Tibial nerve (tissue), 4 donors: ENCODE measurements around the gene CPA4. TPM values are rescaled to one million over a fixed set of nuclear protein-coding genes. Genes with fewer than 3 reads are reported as not detected.

Source experiments
- DNase-seq, 2 donors: peaks; one replicate each; pipeline ENCODE4 v3.0.0-alpha.2; 2019; ENCODE audit warnings: low spot score in 2 of 2
- H3K27ac ChIP-seq, 4 donors: fragments of 200-600 bp; sonication (generic) in 3 of 4; one replicate each; pipeline ENCODE4 v1.5.1; 2017 to 2019; ENCODE audit warnings: mild to moderate bottlenecking in 1 of 4
- H3K27me3 ChIP-seq, 2 donors: fragments of 200-600 bp; sonication (generic) in 1 of 2; one replicate each; pipeline versions ENCODE4 v1.5.1 to v1.6.0; 2017 to 2019
- H3K36me3 ChIP-seq, 3 donors: fragments of 200-600 bp; sonication (generic); one replicate each; pipeline ENCODE4 v1.5.1; 2018 to 2019
- H3K4me1 ChIP-seq, 4 donors: fragments of 200-600 bp; sonication (generic) in 3 of 4; one replicate each; pipeline ENCODE4 v1.5.1; 2017 to 2019
- H3K4me3 ChIP-seq, 4 donors: fragments of 200-600 bp; sonication (generic) in 3 of 4; one replicate each; pipeline ENCODE4 v1.5.1; 2017 to 2019; ENCODE audit warnings: mild to moderate bottlenecking in 1 of 4, moderate library complexity in 1 of 4
- H3K9me3 ChIP-seq, 4 donors: fragments of 200-600 bp; sonication (generic) in 3 of 4; one replicate each; pipeline ENCODE4 v1.5.1; 2017 to 2019
- EP300 ChIP-seq, 2 donors: sonication (generic); formaldehyde crosslinking; IDR thresholded peaks; one replicate each; pipeline ENCODE4 v1.6.1; 2017; ENCODE audit warnings: antibody characterized with exemption in 2 of 2, mild to moderate bottlenecking in 1 of 2
- POLR2A ChIP-seq, 2 donors: fragments of 450-650 bp; IDR thresholded peaks; one replicate each; pipeline ENCODE4 v1.6.1; 2017; ENCODE audit warnings: antibody characterized with exemption in 2 of 2, mild to moderate bottlenecking in 2 of 2, moderate library complexity in 2 of 2
- WGBS, 2 donors: methylation state at CpG; one replicate each; pipeline ENCODE4 v1.1.5; 2018; 5-methylcytosine and 5-hydroxymethylcytosine counted together
- total RNA-seq, 4 donors: library from RNA; depleted of rRNA; stranded (reverse); fragments of >200 nt; gene quantifications; one replicate each; pipeline ENCODE4 v1.1.0, GENCODE V29; 2016
- TF ChIP-seq, protein P1 (sequence below), 5 experiments: fragments of 200-600 bp in 3 of 5; fragments of 450-650 bp in 2 of 5; sonication (generic) in 3 of 5; IDR thresholded peaks; one replicate each; pipeline ENCODE4 v1.5.1; 2016 to 2019; ENCODE audit warnings: antibody characterized with exemption in 5 of 5, mild to moderate bottlenecking in 3 of 5, moderate library complexity in 2 of 5

Gene CPA4
- total RNA-seq, 4 donors from 2014 or later: 5.4 TPM; not detected in 3

DNA sequence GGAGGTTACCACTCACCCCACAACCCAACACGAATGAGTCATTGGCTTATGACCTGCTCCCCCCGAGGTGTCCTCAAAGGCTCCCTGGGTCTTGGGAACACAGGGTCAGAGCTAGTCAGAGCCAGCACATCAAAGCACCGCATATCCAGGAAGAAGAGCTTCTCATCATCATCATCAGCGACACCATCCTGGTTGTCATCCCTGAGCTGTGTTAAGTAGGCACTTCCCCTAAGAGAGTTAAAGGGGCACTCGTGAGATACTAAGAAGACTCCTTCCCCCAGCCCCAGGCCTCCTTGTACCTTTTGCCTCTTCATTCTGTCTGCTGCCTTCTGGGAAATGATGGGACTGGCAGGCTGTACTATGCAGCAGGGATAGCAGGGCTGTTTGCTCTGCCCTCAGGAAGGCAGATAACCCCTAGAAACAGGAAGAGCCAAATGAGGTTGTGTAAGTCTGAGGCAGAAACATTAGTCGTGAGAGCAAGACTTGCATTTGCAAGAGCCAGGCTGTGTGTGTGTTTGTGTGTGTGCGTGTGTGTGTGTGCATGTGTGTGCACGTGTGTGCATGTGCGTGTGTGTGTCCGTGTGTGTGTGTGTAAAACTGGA, 76.2 kb downstream of the CPA4 start:
- no peak for DNase-seq
- peak overlapping the region in 1 of 4 donors; percentile 8 for H3K27ac ChIP-seq
- peaks cover 0 to 62% (median 21%) of the 10 kb centered on the region in 4 donors for H3K4me1 ChIP-seq
- 35 to 50% methylated on average over 10 of the region's 10 CpGs for WGBS, 2 donors
- H3K36me3 ChIP-seq: no peaks in the 10 kb centered on the region
- H3K27me3 ChIP-seq: no peaks in the 10 kb centered on the region
- no peaks in the 10 kb centered on the region for H3K9me3 ChIP-seq
- TF ChIP-seq POLR2A (IDR thresholded peaks at IDR 0.05) (no peak), EP300 (IDR thresholded peaks at IDR 0.05) (no peak)
- TF ChIP-seq, protein P1, sequence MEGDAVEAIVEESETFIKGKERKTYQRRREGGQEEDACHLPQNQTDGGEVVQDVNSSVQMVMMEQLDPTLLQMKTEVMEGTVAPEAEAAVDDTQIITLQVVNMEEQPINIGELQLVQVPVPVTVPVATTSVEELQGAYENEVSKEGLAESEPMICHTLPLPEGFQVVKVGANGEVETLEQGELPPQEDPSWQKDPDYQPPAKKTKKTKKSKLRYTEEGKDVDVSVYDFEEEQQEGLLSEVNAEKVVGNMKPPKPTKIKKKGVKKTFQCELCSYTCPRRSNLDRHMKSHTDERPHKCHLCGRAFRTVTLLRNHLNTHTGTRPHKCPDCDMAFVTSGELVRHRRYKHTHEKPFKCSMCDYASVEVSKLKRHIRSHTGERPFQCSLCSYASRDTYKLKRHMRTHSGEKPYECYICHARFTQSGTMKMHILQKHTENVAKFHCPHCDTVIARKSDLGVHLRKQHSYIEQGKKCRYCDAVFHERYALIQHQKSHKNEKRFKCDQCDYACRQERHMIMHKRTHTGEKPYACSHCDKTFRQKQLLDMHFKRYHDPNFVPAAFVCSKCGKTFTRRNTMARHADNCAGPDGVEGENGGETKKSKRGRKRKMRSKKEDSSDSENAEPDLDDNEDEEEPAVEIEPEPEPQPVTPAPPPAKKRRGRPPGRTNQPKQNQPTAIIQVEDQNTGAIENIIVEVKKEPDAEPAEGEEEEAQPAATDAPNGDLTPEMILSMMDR (IDR thresholded peaks at IDR 0.05): no peak
- H3K4me3 ChIP-seq: no peak overlapping the region

DNA sequence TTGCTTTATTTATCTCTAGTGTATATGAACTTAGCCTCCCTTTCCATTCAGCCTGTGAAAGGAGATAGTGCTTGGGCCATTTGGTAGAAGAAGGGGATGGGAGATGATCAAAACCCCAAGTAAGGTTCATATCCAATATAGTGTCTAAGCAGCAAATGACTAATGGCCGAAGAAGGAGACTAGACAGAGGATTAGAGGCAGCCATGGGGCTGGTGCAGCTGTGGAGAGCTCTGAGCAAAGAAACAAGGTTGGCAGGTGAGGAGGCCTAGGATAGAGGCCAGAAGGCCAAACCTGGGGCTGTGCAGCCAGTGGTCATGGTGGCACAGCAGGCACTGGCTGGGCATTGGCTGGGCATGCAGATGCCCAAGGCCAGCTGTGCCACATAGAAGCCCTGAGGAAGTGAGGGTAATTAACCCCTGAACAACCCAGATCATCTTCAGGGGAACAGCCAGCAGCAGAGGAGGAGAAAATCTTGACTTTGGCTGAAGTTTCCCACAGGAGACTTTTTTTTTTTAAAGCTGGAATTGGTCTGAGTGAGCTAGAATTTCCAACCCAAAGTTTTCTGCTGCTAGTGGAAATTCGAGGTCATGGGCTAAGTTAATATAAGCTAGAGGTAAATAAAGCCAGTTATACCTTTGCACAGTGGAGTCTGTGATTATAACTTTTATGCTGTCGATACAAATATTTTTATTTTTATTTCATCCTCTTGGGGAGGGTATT, 77.0 kb downstream of the CPA4 start:
- H3K4me1 ChIP-seq: peaks cover 0 to 62% (median 22%) of the 10 kb centered on the region in 4 donors

DNA sequence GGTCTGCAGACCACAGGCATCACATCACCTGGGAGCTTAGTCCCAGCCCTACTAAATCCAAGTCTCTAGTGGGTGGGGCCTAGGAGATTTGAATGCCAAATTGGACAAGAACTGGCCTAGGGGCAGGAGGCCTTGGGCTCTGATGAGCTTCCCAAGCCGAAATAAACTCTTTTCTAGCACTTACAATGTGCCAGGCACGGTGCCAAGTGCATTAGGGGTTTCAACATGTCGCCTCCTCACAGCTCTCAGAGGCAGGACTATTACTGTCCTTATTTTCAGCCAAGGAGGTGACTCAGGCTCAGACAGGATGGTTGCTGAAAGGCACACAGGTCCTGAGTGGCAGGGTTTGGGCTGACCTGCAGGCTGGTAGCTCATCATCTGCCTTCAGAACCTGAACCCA, 78.1 kb downstream of the CPA4 start:
- Histone ChIP-seq H3K27me3 (no peaks in the 10 kb centered on the region), H3K9me3 (peaks cover 0 to 3% (median 0%) of the 10 kb centered on the region in 4 donors), H3K36me3 (no peaks in the 10 kb centered on the region), H3K27ac (peak overlapping the region in 1 of 4 donors; percentile 71), H3K4me1 (peaks cover 0 to 54% (median 22%) of the 10 kb centered on the region in 4 donors), H3K4me3 (no peak overlapping the region)
- no peak for TF ChIP-seq POLR2A (IDR thresholded peaks at IDR 0.05)
- no peak for TF ChIP-seq EP300 (IDR thresholded peaks at IDR 0.05)
- TF ChIP-seq, protein P1 (IDR thresholded peaks at IDR 0.05): no peak
- DNase-seq: peak; percentile 36 to 51
- 64 to 70% methylated on average over 3 of the region's 3 CpGs for WGBS, 2 donors

More for the DNA sequence above, 77.0 kb downstream of the CPA4 start:
- TF ChIP-seq, protein P1 (IDR thresholded peaks at IDR 0.05): no peak
- TF ChIP-seq POLR2A (IDR thresholded peaks at IDR 0.05): no peak
- no peak for TF ChIP-seq EP300 (IDR thresholded peaks at IDR 0.05)
- Histone ChIP-seq H3K4me3 (no peak overlapping the region), H3K9me3 (no peaks in the 10 kb centered on the region), H3K27ac (peak overlapping the region in 1 of 4 donors; percentile 71), H3K36me3 (no peaks in the 10 kb centered on the region), H3K27me3 (no peaks in the 10 kb centered on the region)
- WGBS, 2 donors: 41 to 57% methylated on average over 3 of the region's 3 CpGs
- DNase-seq: no peak

GRCh38 chr7:130372402-130373165, 79.6 kb downstream of the CPA4 start:
- H3K27me3 ChIP-seq: no peaks in the 10 kb centered on the region
- H3K4me1 ChIP-seq: peaks cover 0 to 54% (median 22%) of the 10 kb centered on the region in 4 donors
- TF ChIP-seq EP300 (IDR thresholded peaks at IDR 0.05) (no peak), POLR2A (IDR thresholded peaks at IDR 0.05) (no peak)
- TF ChIP-seq, protein P1 (IDR thresholded peaks at IDR 0.05): no peak
- DNase-seq: no peak
- H3K9me3 ChIP-seq: peaks cover 0 to 14% (median 0%) of the 10 kb centered on the region in 4 donors
- no peaks in the 10 kb centered on the region for H3K36me3 ChIP-seq
- no peak overlapping the region for H3K4me3 ChIP-seq
- H3K27ac ChIP-seq: peak overlapping the region; percentile 67 to 94 (median 76)
- WGBS, 2 donors: 78 to 81% methylated on average over 11 of the region's 11 CpGs

Other genes starting within 250 kb of the CPA4 start
- 10 to 100 TPM; 12.0 to 17.6 (median 14.6) TPM for gene ZC3HC1, start 241.8 kb upstream of the CPA4 start, total RNA-seq
- 10 to 100 TPM; 19.0 to 30.8 (median 21.4) TPM for gene KLHDC10, start 222.6 kb upstream of the CPA4 start, total RNA-seq
- gene TMEM209, start 87.8 kb upstream of the CPA4 start, total RNA-seq: 10 to 100 TPM in 2 of 4 donors, 1 to 10 TPM in 2; 9.6 to 17.3 (median 12.5) TPM
- not detected for gene SSMEM1, start 85.3 kb upstream of the CPA4 start, total RNA-seq
- gene CPA2, start 26.3 kb upstream of the CPA4 start, total RNA-seq: 1 to 10 TPM in 2 of 4 donors, not detected in 2; 1.5 to 2.2 TPM
- not detected for gene CPA5, start 51.7 kb downstream of the CPA4 start, total RNA-seq
- 10 to 100 TPM in 1 of 4 donors, 1 to 10 TPM in 3; 2.9 to 37.8 (median 6.3) TPM for gene CPA1, start 87.3 kb downstream of the CPA4 start, total RNA-seq
- gene CEP41, start 147.9 kb downstream of the CPA4 start, total RNA-seq: 1 to 10 TPM; 4.4 to 9.6 (median 5.3) TPM
- 100 to 1,000 TPM in 1 of 4 donors, 10 to 100 TPM in 3; 12.2 to 311 (median 62.5) TPM for gene MEST, start 198.9 kb downstream of the CPA4 start, total RNA-seq